ENCODE measurements around the gene BMP7. TPM values are rescaled to one million over a fixed set of nuclear protein-coding genes. Genes with fewer than 3 reads are reported as not detected.

The BMP7 gene
- total and polyA plus RNA-seq, 2 experiments from 2014 or later: 15.9 to 22.8 TPM

DNA sequence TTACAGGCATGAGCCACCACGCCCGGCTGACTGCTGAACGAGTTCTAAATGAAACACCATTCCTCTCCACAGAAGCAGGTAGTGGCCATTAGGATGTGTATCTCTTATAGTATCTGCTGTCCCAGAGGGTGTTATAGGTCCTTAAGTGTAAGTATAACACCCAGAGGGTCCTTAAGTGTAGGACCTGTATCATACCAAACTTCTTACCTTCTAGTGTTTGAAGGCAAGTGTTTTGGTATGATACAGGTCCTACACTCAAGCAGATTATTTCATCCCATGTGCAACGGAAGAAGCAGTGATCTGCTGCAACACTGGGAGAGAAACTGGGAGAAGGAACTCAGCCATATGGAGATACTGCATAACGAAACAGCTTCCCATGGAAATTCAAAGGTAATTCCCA, 17.4 kb downstream of the BMP7 start:
- peaks cover 12% of the 10 kb centered on the region for H3K27me3 Mint-ChIP-seq (ENCODE audit: insufficient read depth, low read depth, poor library complexity)
- no peaks in the 10 kb centered on the region for H3K27me3 ChIP-seq (ENCODE audit: insufficient read depth)
- TF ChIP-seq, protein P1, sequence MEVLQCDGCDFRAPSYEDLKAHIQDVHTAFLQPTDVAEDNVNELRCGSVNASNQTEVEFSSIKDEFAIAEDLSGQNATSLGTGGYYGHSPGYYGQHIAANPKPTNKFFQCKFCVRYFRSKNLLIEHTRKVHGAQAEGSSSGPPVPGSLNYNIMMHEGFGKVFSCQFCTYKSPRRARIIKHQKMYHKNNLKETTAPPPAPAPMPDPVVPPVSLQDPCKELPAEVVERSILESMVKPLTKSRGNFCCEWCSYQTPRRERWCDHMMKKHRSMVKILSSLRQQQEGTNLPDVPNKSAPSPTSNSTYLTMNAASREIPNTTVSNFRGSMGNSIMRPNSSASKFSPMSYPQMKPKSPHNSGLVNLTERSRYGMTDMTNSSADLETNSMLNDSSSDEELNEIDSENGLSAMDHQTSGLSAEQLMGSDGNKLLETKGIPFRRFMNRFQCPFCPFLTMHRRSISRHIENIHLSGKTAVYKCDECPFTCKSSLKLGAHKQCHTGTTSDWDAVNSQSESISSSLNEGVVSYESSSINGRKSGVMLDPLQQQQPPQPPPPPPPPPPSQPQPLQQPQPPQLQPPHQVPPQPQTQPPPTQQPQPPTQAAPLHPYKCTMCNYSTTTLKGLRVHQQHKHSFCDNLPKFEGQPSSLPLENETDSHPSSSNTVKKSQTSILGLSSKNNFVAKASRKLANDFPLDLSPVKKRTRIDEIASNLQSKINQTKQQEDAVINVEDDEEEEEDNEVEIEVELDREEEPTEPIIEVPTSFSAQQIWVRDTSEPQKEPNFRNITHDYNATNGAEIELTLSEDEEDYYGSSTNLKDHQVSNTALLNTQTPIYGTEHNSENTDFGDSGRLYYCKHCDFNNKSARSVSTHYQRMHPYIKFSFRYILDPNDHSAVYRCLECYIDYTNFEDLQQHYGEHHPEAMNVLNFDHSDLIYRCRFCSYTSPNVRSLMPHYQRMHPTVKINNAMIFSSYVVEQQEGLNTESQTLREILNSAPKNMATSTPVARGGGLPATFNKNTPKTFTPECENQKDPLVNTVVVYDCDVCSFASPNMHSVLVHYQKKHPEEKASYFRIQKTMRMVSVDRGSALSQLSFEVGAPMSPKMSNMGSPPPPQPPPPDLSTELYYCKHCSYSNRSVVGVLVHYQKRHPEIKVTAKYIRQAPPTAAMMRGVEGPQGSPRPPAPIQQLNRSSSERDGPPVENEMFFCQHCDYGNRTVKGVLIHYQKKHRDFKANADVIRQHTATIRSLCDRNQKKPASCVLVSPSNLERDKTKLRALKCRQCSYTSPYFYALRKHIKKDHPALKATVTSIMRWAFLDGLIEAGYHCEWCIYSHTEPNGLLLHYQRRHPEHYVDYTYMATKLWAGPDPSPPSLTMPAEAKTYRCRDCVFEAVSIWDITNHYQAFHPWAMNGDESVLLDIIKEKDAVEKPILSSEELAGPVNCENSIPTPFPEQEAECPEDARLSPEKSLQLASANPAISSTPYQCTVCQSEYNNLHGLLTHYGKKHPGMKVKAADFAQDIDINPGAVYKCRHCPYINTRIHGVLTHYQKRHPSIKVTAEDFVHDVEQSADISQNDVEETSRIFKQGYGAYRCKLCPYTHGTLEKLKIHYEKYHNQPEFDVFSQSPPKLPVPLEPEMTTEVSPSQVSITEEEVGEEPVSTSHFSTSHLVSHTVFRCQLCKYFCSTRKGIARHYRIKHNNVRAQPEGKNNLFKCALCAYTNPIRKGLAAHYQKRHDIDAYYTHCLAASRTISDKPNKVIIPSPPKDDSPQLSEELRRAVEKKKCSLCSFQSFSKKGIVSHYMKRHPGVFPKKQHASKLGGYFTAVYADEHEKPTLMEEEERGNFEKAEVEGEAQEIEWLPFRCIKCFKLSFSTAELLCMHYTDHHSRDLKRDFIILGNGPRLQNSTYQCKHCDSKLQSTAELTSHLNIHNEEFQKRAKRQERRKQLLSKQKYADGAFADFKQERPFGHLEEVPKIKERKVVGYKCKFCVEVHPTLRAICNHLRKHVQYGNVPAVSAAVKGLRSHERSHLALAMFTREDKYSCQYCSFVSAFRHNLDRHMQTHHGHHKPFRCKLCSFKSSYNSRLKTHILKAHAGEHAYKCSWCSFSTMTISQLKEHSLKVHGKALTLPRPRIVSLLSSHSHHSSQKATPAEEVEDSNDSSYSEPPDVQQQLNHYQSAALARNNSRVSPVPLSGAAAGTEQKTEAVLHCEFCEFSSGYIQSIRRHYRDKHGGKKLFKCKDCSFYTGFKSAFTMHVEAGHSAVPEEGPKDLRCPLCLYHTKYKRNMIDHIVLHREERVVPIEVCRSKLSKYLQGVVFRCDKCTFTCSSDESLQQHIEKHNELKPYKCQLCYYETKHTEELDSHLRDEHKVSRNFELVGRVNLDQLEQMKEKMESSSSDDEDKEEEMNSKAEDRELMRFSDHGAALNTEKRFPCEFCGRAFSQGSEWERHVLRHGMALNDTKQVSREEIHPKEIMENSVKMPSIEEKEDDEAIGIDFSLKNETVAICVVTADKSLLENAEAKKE (CRISPR knock-in tag; IDR thresholded peaks at IDR 0.05): no peak
- TF ChIP-seq POLR2AphosphoS5 (IDR thresholded peaks at IDR 0.05; ENCODE audit: low read depth) (no peak), STAT1 (IDR thresholded peaks at IDR 0.05; ENCODE audit: unreplicated experiment) (no peak), CREB1 (CRISPR knock-in tag; IDR thresholded peaks at IDR 0.05; ENCODE audit: low read depth) (no peak), ZNF331 (CRISPR knock-in tag; IDR thresholded peaks at IDR 0.05; ENCODE audit: low read depth) (no peak), EZH2 (IDR thresholded peaks at IDR 0.05; ENCODE audit: low read depth, unreplicated experiment) (no peak), ZNF114 (CRISPR knock-in tag; IDR thresholded peaks at IDR 0.05) (no peak), EZH2phosphoT487 (IDR thresholded peaks at IDR 0.05; ENCODE audit: unreplicated experiment) (no peak), JUNB (IDR thresholded peaks at IDR 0.05; ENCODE audit: unreplicated experiment) (no peak), NANOG (IDR thresholded peaks at IDR 0.05; ENCODE audit: borderline replicate concordance) (no peak)
- TF ChIP-seq, protein P2, sequence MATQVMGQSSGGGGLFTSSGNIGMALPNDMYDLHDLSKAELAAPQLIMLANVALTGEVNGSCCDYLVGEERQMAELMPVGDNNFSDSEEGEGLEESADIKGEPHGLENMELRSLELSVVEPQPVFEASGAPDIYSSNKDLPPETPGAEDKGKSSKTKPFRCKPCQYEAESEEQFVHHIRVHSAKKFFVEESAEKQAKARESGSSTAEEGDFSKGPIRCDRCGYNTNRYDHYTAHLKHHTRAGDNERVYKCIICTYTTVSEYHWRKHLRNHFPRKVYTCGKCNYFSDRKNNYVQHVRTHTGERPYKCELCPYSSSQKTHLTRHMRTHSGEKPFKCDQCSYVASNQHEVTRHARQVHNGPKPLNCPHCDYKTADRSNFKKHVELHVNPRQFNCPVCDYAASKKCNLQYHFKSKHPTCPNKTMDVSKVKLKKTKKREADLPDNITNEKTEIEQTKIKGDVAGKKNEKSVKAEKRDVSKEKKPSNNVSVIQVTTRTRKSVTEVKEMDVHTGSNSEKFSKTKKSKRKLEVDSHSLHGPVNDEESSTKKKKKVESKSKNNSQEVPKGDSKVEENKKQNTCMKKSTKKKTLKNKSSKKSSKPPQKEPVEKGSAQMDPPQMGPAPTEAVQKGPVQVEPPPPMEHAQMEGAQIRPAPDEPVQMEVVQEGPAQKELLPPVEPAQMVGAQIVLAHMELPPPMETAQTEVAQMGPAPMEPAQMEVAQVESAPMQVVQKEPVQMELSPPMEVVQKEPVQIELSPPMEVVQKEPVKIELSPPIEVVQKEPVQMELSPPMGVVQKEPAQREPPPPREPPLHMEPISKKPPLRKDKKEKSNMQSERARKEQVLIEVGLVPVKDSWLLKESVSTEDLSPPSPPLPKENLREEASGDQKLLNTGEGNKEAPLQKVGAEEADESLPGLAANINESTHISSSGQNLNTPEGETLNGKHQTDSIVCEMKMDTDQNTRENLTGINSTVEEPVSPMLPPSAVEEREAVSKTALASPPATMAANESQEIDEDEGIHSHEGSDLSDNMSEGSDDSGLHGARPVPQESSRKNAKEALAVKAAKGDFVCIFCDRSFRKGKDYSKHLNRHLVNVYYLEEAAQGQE (IDR thresholded peaks at IDR 0.05; ENCODE audit: unreplicated experiment): no peak
- TF ChIP-seq, protein P3, sequence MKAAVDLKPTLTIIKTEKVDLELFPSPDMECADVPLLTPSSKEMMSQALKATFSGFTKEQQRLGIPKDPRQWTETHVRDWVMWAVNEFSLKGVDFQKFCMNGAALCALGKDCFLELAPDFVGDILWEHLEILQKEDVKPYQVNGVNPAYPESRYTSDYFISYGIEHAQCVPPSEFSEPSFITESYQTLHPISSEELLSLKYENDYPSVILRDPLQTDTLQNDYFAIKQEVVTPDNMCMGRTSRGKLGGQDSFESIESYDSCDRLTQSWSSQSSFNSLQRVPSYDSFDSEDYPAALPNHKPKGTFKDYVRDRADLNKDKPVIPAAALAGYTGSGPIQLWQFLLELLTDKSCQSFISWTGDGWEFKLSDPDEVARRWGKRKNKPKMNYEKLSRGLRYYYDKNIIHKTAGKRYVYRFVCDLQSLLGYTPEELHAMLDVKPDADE (IDR thresholded peaks at IDR 0.05): no peak
- TF ChIP-seq, protein P4, sequence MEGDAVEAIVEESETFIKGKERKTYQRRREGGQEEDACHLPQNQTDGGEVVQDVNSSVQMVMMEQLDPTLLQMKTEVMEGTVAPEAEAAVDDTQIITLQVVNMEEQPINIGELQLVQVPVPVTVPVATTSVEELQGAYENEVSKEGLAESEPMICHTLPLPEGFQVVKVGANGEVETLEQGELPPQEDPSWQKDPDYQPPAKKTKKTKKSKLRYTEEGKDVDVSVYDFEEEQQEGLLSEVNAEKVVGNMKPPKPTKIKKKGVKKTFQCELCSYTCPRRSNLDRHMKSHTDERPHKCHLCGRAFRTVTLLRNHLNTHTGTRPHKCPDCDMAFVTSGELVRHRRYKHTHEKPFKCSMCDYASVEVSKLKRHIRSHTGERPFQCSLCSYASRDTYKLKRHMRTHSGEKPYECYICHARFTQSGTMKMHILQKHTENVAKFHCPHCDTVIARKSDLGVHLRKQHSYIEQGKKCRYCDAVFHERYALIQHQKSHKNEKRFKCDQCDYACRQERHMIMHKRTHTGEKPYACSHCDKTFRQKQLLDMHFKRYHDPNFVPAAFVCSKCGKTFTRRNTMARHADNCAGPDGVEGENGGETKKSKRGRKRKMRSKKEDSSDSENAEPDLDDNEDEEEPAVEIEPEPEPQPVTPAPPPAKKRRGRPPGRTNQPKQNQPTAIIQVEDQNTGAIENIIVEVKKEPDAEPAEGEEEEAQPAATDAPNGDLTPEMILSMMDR (conservative IDR thresholded peaks at IDR 0.05; ENCODE audit: low read depth in 2 of 2): no peak
- ATAC-seq (no peak), DNase-seq (ENCODE audit: low spot score) (no peak)
- peaks cover 17% of the 10 kb centered on the region for H3K4me1 ChIP-seq (ENCODE audit: insufficient read depth)
- no peaks in the 10 kb centered on the region for H3F3A ChIP-seq (replicated peaks; ENCODE audit: low read depth)
- H4K20me1 ChIP-seq (replicated peaks; ENCODE audit: insufficient read depth): 0 out of 2 replicates have a peak, but pooled peaks cover 5% of the 10 kb centered on the region
- peaks cover 4% of the 10 kb centered on the region; the same call in 2 of the 3 replicates for H3K9me3 Mint-ChIP-seq
- H3K4me3 ChIP-seq: no peak overlapping the region
- H3K4me2 ChIP-seq: no peak overlapping the region
- H3K9me2 ChIP-seq (ENCODE audit: insufficient read depth): no peaks in the 10 kb centered on the region
- no peak overlapping the region for H3K27ac Mint-ChIP-seq
- no peaks in the 10 kb centered on the region for H3K36me3 Mint-ChIP-seq (ENCODE audit: low read depth)
- H3K27ac ChIP-seq (ENCODE audit: low read depth): no peak overlapping the region
- H3K4me1 Mint-ChIP-seq: peaks cover 33% of the 10 kb centered on the region
- no peak overlapping the region for H2AFZ ChIP-seq
- no peak overlapping the region for H3K4me3 Mint-ChIP-seq
- no peaks in the 10 kb centered on the region for H3K36me3 ChIP-seq (ENCODE audit: insufficient read depth)
- H3K79me2 ChIP-seq (replicated peaks; ENCODE audit: insufficient read depth): peaks cover 28% of the 10 kb centered on the region

All from GM23338 (cell line).